Activated CD4-positive, alpha-beta memory T cell treated with anti-CD3 and anti-CD28 coated beads, Interleukin-2, amount 10 ng/mL, durations not matched to agents 7 days and 5 days (primary cell): Measurements from ENCODE around the gene DMKN. TPM values are rescaled to one million over a fixed set of nuclear protein-coding genes. Genes with fewer than 3 reads are reported as not detected.

Source experiments
- CTCF ChIA-PET: fragments of 350-600 bp; sonication (Branson Sonifier 250); formaldehyde crosslinking; loops from one replicate; lab custom pipeline; 2021; ENCODE audit warnings: antibody characterized with exemption, inconsistent platforms; lab: Charles Lee
- POLR2A ChIA-PET: fragments of 350-600 bp; sonication (Branson Sonifier 250); formaldehyde crosslinking; loops from one replicate; lab custom pipeline; 2021; ENCODE audit warnings: antibody characterized with exemption; lab: Charles Lee
- DNase-seq: peaks from one replicate; pipeline ENCODE4 v3.0.0-alpha.2; 2020
- H3K27ac Mint-ChIP-seq: one replicate; pipeline ENCODE4 v1.8.0; 2021; ENCODE audit warnings: mild to moderate bottlenecking, mixed read lengths
- H3K27me3 Mint-ChIP-seq: one replicate; pipeline ENCODE4 v1.8.0; 2021; ENCODE audit warnings: mixed read lengths
- H3K36me3 Mint-ChIP-seq: one replicate; pipeline ENCODE4 v1.8.0; 2021; ENCODE audit warnings: low read depth, mixed read lengths
- H3K4me1 Mint-ChIP-seq: one replicate; pipeline ENCODE4 v1.8.0; 2021; ENCODE audit warnings: mixed read lengths
- H3K4me3 Mint-ChIP-seq: one replicate; pipeline ENCODE4 v1.8.0; 2021; ENCODE audit warnings: mild to moderate bottlenecking, mixed read lengths
- H3K9me3 Mint-ChIP-seq: one replicate; pipeline ENCODE4 v1.8.0; 2021; ENCODE audit warnings: mixed read lengths
- total RNA-seq, 2 experiments: library from RNA; stranded (reverse); gene quantifications; one replicate each; pipeline ENCODE4 v1.2.3, GENCODE V29; 2021

The DMKN gene
- total RNA-seq, 2 experiments from 2014 or later: not detected

DNA sequence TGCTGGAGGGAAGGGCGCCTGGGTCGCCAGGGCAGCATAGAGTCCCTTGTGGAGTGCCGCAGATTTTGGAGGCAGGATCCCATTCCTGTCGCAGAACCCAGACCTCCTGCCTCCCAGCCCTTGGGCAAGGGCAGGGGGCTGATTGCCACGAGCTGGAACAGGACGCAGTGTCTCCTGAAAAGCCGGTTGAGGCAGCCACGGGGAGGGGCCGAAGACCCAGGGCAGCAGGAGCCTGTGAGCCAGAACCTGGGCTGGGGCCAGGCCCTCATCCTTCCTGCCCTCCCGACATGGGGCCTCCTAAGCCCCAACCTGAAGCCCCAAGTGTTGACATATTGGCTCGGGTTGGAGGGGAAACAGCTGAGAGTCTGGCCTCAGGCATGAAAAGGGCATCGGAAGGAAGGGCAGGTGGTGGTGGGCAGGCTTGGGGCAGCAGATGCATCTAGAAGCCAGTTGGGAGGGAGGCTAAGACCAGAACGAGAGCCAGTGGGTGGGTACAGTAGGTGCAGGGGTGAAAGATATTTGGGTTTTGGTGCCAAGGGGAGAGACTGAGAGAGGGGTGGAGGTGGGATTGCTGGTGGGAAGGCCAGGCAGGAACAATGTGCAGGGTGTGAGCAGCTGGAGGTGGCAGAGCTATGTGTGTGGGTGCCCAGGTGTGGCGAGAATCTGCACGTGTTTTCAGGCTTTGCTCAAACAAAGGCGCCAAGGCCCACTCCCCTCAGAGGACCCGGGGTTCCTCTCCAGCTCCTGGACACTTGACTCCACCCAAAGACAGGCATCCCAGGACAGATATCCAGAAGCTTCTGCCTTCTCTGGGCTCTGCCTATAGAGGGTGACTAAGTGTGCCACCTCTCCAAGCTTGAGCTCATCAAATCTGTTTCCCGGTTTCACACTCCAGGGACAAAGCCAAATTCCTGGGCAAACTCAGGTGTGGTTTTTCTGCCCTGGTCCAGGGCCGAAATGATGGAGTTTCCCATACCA lies 16.1 kb upstream of the DMKN start:
- peaks cover 39% of the 10 kb centered on the region for H3K27me3 Mint-ChIP-seq
- no peak overlapping the region for H3K4me3 Mint-ChIP-seq
- peaks cover 10% of the 10 kb centered on the region for H3K4me1 Mint-ChIP-seq
- no peak for DNase-seq
- H3K36me3 Mint-ChIP-seq: no peaks in the 10 kb centered on the region
- no peak overlapping the region for H3K27ac Mint-ChIP-seq
- no peaks in the 10 kb centered on the region for H3K9me3 Mint-ChIP-seq
- CTCF ChIA-PET: interaction anchor here (1.2 kb wide), 1 partner anchor 19 kb away, joined by 3 read pairs; no protein-coding TSS in a partner anchor
- POLR2A ChIA-PET: no interaction called here

DNA sequence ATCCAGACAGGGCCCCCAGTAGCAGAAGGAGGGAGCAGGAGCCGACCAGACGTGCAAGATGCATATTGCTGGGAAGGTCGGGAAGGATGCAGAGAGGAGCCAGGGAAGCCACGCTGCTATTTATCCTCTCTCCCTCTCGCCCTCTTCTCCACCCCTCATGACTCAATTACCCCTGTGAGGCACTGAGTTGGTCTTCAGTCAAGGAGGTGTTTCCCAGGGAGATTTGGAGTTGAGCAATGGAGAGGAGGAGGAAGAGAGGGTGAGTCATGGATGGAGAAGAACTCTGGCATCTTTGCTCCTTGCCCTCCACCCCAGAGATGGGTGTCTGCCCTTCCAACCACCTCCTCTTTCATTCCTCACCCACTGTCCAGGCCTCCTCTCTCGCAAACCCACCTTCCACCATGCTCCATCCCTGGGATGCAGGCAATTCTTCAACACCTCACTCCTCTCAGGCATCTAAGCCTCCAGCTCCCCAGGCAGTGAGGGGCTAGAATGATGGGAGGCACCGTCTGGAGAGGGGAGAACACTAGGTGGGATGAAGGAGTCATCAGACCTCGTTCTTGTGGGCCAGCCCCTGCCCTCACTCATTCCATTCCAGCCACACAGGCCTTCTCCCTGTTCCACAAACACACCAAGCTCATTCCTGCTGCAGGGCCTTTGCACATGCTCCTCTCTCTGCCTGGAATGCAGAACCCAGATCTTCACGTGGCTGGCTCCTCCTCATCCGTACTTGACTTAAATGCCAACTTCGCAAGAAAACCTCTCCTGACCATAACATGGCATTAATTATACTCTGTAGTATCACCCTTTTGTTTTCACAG lies 15.0 kb upstream of the DMKN start, which contains the start of gene SBSN:
Gene SBSN (minus strand): TSS at position 94 of the 821 bp plus-strand sequence. CDS start 30 bp downstream, at position 64.
- H3K27me3 Mint-ChIP-seq: peaks cover 38% of the 10 kb centered on the region
- peaks cover 4% of the 10 kb centered on the region for H3K4me1 Mint-ChIP-seq
- H3K27ac Mint-ChIP-seq: no peak within 1 kb of the TSS
- CTCF ChIA-PET: no interaction called here
- no peaks in the 10 kb centered on the region for H3K9me3 Mint-ChIP-seq
- H3K4me3 Mint-ChIP-seq: no peak within 1 kb of the TSS
- POLR2A ChIA-PET: no interaction called here
- H3K36me3 Mint-ChIP-seq: no peaks in the 10 kb centered on the region
- DNase-seq: no peak

DNA sequence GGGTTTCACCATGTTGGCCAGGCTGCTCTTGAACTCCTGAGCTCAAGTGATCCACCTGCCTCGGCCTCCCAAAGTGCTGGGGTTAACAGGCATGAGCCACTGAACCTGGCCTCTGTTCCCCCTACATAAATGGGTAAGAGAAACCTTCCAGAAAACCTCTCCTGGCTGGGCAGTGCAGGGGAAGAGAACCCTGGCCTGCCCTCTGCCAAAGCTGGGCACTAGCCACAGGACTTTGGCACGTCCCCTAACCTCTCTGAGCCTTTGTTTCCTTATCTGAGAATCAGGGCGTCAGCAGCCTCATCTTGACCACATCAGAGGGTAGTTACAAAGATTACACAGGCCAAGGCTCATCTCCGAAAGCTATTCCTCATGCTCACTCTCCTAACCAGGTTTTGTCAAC lies 12.4 kb upstream of the DMKN start:
- peaks cover 24% of the 10 kb centered on the region for H3K27me3 Mint-ChIP-seq
- POLR2A ChIA-PET: no interaction called here
- no peaks in the 10 kb centered on the region for H3K9me3 Mint-ChIP-seq
- no peak overlapping the region for H3K4me3 Mint-ChIP-seq
- no peak for DNase-seq
- no peak overlapping the region for H3K27ac Mint-ChIP-seq
- no peaks in the 10 kb centered on the region for H3K4me1 Mint-ChIP-seq
- H3K36me3 Mint-ChIP-seq: no peaks in the 10 kb centered on the region
- CTCF ChIA-PET: no interaction called here

DNA sequence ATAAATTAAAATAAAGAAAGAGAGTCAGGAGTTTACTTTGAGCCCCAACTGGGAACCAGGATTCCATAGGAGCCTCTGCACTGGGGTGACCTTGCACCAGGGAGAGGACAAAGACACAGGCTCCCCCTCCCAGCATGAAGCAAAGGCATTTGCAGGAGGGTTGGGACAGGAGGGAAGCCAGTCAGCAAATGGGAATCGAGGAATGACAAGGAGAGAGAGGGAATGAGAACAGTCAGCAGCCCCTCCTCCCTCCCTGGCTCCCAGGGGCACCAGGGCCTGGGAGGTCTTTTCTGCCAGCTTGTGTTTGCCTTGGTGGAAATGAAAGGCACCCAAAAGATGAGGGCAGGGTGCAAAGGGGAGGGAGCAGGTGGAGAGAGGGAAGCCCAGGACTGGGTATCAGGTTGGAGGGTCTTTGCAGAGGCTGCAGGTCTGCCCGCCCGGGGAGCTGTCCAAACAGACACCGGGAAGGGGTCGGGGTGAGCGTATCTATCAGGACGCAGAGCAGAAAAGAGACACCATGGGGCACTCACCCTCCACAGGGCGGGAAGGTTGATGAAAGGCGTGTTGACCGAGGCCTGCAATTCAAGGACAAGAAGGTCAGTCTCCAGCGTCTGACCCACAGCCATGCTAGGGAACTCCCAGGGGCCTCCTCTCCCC lies 10.9 kb upstream of the DMKN start:
- POLR2A ChIA-PET: no interaction called here
- Mint-ChIP-seq H3K4me1 (peaks cover 2% of the 10 kb centered on the region), H3K9me3 (no peaks in the 10 kb centered on the region), H3K27me3 (peaks cover 23% of the 10 kb centered on the region), H3K27ac (no peak overlapping the region), H3K36me3 (no peaks in the 10 kb centered on the region), H3K4me3 (no peak overlapping the region)
- CTCF ChIA-PET: no interaction called here
- DNase-seq: no peak

DNA sequence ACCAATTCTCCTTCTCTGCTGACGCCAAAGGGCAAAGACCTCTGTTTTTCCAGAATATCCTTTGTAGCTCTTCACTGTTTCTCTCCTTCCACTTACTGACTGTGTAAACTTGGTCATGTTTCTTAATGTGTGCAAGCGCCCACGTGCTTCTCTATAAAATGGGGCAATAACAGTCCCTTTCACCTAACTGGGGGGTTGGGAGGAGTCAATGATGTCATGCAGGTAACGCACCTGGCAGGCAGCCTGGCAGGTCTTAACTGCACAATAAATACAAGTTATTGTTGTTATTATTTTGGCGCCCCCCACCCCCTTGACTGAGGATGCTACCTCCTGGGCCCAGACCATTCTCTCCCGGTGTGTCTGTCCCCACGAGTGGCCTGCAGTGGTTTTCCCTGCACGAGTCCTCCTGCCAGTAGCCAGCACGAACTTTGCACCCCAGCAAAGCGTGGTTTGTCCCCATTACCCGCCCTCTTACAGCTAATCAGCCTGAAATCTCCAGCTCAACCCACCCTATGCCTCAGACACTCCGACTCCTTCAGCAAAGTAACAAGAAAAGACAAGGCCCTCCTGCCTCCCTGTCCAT lies 9.4 kb upstream of the DMKN start:
- Mint-ChIP-seq H3K9me3 (no peaks in the 10 kb centered on the region), H3K27ac (no peak overlapping the region), H3K36me3 (no peaks in the 10 kb centered on the region), H3K27me3 (peaks cover 14% of the 10 kb centered on the region), H3K4me1 (peaks cover 3% of the 10 kb centered on the region), H3K4me3 (no peak overlapping the region)
- ChIA-PET CTCF (interaction anchor here (0.6 kb wide), 1 partner anchor 120 kb away, joined by 3 read pairs; no protein-coding TSS in a partner anchor), POLR2A (no interaction called here)
- DNase-seq: no peak

DNA sequence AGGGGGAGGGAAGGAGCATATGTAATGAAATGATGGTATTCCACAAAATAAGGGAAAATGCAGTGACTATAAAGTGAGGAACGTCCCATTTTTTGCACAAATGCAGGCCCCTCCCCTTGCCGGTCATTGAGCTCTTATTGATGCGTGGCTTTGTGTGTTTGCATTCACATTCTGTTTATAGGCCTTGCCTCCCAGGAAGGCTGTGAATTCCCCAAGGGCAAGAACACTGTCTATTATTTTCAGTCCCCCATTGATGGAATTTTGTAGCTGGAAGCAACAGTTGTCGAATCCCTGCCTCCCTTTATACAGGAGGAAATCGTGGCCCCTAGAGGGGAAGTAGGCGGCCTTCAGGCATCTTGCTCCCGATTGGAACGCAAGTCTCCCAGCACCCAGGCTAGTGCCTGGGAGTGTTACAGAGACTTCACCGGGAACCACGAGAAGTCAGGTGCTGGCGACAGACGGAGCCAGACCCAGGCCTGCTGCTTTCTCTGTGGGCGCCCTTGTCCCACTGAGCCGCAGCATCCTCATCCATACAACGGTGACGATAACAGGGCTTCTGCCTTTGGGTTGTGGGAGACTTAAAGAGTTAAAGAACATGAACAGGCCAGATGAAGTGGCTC lies 7.8 kb upstream of the DMKN start:
- no peak overlapping the region for H3K27ac Mint-ChIP-seq
- H3K4me1 Mint-ChIP-seq: peaks cover 3% of the 10 kb centered on the region
- peaks cover 13% of the 10 kb centered on the region for H3K27me3 Mint-ChIP-seq
- DNase-seq: no peak
- no peaks in the 10 kb centered on the region for H3K36me3 Mint-ChIP-seq
- ChIA-PET CTCF (interaction anchor here (1.5 kb wide), 1 partner anchor 11 kb away, joined by 5 read pairs; no protein-coding TSS in a partner anchor), POLR2A (no interaction called here)
- no peak overlapping the region for H3K4me3 Mint-ChIP-seq
- H3K9me3 Mint-ChIP-seq: no peaks in the 10 kb centered on the region

DNA sequence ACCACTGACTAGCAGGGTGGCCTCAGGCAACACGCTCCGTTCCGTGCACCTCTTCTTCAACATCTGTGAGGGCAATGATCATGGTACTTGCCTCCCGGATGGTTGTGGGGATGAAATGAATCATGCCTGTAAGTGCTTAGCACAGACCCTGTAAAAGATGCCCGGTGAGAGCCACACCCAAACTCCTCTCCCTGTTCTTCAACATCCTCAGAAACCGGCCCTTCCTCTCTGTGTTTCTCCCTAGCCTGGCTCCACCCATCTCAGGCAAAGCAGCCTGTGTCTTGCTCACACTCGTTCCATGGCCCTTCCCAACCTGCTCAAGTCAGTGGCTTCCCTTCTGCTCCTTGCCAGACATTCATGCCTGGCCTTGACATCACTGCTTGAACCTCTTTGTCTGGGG lies 5.8 kb upstream of the DMKN start:
- Mint-ChIP-seq H3K9me3 (no peaks in the 10 kb centered on the region), H3K27me3 (peaks cover 9% of the 10 kb centered on the region), H3K27ac (no peak overlapping the region), H3K36me3 (no peaks in the 10 kb centered on the region), H3K4me1 (peaks cover 3% of the 10 kb centered on the region), H3K4me3 (no peak overlapping the region)
- POLR2A ChIA-PET: no interaction called here
- DNase-seq: no peak
- CTCF ChIA-PET: no interaction called here

DNA sequence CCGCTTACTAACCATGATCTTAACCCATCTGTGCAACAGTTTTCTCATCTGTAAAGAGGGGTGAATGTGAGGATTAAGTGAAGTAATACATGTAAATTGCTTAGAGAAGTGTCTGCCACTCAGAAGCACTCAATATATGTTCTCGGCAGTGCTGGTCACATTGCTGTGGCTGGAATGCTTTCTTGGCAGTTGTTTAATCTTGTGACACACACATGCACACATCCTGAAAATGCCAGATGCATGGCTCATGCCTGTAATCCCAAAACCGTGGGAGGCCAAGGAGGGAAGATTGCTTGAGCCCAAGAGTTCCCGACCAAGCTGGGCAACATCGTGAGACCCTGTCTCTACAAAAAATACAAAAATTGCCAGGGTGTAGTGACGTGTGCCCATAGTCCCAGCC lies 4.9 kb upstream of the DMKN start:
- ChIA-PET CTCF (interaction anchor here (1.2 kb wide), 1 partner anchor 74 kb away, joined by 3 read pairs; no protein-coding TSS in a partner anchor), POLR2A (no interaction called here)
- Mint-ChIP-seq H3K27me3 (peaks cover 11% of the 10 kb centered on the region), H3K4me1 (peaks cover 3% of the 10 kb centered on the region), H3K36me3 (no peaks in the 10 kb centered on the region), H3K9me3 (no peaks in the 10 kb centered on the region), H3K27ac (no peak overlapping the region), H3K4me3 (no peak overlapping the region)
- DNase-seq: no peak

DNA sequence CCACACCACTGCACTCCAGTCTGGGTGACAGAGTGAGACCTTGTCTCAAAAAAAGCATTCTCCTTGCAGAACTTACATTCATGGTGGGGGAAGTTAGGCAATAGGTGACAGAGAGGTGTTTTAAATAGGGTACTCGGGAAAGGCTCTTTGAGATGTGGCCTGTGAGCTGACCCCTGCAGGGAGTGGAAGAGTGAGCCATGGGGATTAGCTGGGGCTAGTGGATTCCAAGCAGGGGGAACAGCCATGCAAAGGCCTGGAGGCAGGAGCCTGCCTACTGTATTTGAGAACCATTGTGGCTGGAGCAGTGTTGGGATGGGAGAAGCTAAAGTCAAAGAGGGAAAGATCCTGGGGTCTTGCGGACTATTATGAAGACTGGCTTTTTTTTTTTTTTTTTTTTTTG lies 3.9 kb upstream of the DMKN start:
- DNase-seq: no peak
- peaks cover 3% of the 10 kb centered on the region for H3K4me1 Mint-ChIP-seq
- H3K36me3 Mint-ChIP-seq: no peaks in the 10 kb centered on the region
- ChIA-PET POLR2A (no interaction called here), CTCF (interaction anchor here (1.5 kb wide), 1 partner anchor 15 kb away, joined by 5 read pairs; no protein-coding TSS in a partner anchor)
- H3K27me3 Mint-ChIP-seq: peaks cover 16% of the 10 kb centered on the region
- no peak overlapping the region for H3K27ac Mint-ChIP-seq
- H3K4me3 Mint-ChIP-seq: no peak overlapping the region
- no peaks in the 10 kb centered on the region for H3K9me3 Mint-ChIP-seq

DNA sequence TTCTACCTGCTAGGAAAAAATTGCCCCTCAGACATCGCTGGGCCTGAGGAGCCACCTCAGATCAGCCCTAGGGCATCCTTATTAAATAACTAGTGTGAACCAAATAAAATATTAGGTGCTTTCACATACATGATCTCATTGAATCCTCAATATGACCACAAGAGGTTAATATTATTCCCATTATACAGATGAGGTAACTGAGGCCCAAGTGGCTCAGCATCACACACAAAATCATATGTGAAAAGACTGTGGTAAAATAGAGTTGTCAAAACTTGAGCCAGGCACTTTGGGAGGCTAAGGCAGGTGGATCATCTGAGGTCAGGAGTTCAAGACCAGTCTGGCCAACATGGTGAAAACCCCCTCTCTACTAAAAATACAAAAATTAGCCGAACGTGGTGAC lies 2.9 kb upstream of the DMKN start:
- H3K36me3 Mint-ChIP-seq: no peaks in the 10 kb centered on the region
- H3K9me3 Mint-ChIP-seq: no peaks in the 10 kb centered on the region
- no peak overlapping the region for H3K27ac Mint-ChIP-seq
- ChIA-PET POLR2A (no interaction called here), CTCF (interaction anchor here (1.5 kb wide), 1 partner anchor 16 kb away, joined by 5 read pairs; no protein-coding TSS in a partner anchor)
- DNase-seq: no peak
- no peak overlapping the region for H3K4me3 Mint-ChIP-seq
- peaks cover 3% of the 10 kb centered on the region for H3K4me1 Mint-ChIP-seq
- peaks cover 21% of the 10 kb centered on the region for H3K27me3 Mint-ChIP-seq

DNA sequence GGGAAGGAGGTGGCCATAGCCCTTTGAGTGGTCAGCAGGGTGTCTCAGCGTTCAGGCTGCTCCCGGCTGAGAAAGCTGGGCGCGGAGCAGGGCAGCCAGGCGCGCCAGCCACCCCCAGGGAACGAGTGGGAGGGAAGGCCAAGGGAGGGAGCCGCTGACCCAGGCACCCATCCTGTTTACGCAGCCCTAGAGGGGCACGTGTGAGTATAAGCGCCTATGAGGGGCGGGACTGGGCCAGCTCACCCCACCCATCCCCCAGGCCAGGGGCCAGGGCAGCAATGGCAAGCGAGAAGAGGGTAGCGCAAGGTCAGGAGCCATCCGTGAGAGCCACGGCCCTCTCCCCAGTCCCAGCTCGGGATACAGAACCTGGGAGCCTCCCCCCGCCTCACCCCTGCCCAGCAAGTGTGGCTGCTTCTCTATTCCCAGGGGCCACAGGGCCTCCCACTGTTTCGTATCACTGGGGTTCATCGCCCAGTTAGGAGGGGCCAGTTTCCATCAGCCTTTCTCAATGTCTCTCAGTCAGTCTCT lies 897 bp upstream of the DMKN start:
- Mint-ChIP-seq H3K27me3 (peaks cover 34% of the 10 kb centered on the region), H3K9me3 (no peaks in the 10 kb centered on the region), H3K36me3 (no peaks in the 10 kb centered on the region), H3K27ac (no peak overlapping the region), H3K4me1 (peaks cover 13% of the 10 kb centered on the region), H3K4me3 (no peak overlapping the region)
- CTCF ChIA-PET: interaction anchor here (0.6 to 0.9 kb wide), 2 partner anchors 19 to 213 kb away, joined by 3 read pairs; no protein-coding TSS in a partner anchor
- POLR2A ChIA-PET: no interaction called here
- DNase-seq: no peak
